OCI-LY7 (cell line): ENCODE measurements around the gene MRPL57. TPM values are rescaled to one million over a fixed set of nuclear protein-coding genes. Genes with fewer than 3 reads are reported as not detected.
"Not testable (repeated sequence)": the region's sequence is repeated elsewhere in the genome, so short reads cannot be mapped to it uniquely, and the experiment has no call there.

Experiments
- BruUV-seq: library from RNA; stranded (reverse); fragments of 400-500 nt; replicated peaks from 2 replicates; lab custom pipeline; 2021; lab: Mats Ljungman, UMichigan
- CTCF ChIA-PET: fragments of 300-600 bp; sonication (Branson Sonifier 250); formaldehyde crosslinking; loops from one replicate; lab custom pipeline; 2022; ENCODE audit warnings: antibody characterized with exemption; ENCODE audit not compliant: unreplicated experiment; lab: Charles Lee
- POLR2A ChIA-PET: fragments of 300-600 bp; sonication (Branson Sonifier 250); formaldehyde crosslinking; loops from one replicate; lab custom pipeline; 2022; ENCODE audit warnings: antibody characterized with exemption; lab: Charles Lee
- DNase-seq: peaks from one replicate; pipeline ENCODE4 v3.0.0-alpha.2; 2015; ENCODE audit warnings: low spot score
- H2AFZ ChIP-seq: fragments of 200-600 bp; sonication (generic), shearing (Covaris generic); 2 replicates; pipeline ENCODE4 v1.6.1; 2014; ENCODE audit warnings: mild to moderate bottlenecking, antibody characterized with exemption, low read length, moderate library complexity
- H3K27ac ChIP-seq: fragments of 200-600 bp; sonication (generic); 2 replicates; pipeline ENCODE4 v1.5.1; 2014; ENCODE audit warnings: mixed run types, low read depth, mild to moderate bottlenecking, moderate library complexity, low read length, inconsistent platforms; ENCODE audit not compliant: poor library complexity, severe bottlenecking
- H3K36me3 ChIP-seq: fragments of 200-600 bp; sonication (generic); 2 replicates; pipeline ENCODE4 v1.6.1; 2014; ENCODE audit warnings: mild to moderate bottlenecking, antibody characterized with exemption, low read length, moderate library complexity, mixed read lengths; ENCODE audit not compliant: insufficient read depth
- H3K4me1 ChIP-seq: fragments of 200-600 bp; sonication (generic); 2 replicates; pipeline ENCODE4 v1.5.1; 2014; ENCODE audit warnings: mild to moderate bottlenecking, low read length; ENCODE audit not compliant: insufficient read depth, poor library complexity, severe bottlenecking
- H3K4me2 ChIP-seq: fragments of 200-600 bp; sonication (generic); 2 replicates; pipeline ENCODE4 v1.6.1; 2014; ENCODE audit warnings: mild to moderate bottlenecking, low read length
- H3K4me3 ChIP-seq: fragments of 200-600 bp; sonication (generic); 2 replicates; pipeline ENCODE4 v1.5.1; 2014; ENCODE audit warnings: mild to moderate bottlenecking, low read depth, low read length; ENCODE audit not compliant: poor library complexity, severe bottlenecking
- H3K79me2 ChIP-seq: fragments of 200-600 bp; sonication (generic); 2 replicates; pipeline ENCODE4 v1.6.1; 2016; ENCODE audit warnings: low read depth, mild to moderate bottlenecking, low read length, moderate library complexity, mixed read lengths; ENCODE audit not compliant: insufficient read depth
- H3K9me2 ChIP-seq: fragments of 200-600 bp; sonication (generic); 2 replicates; pipeline ENCODE4 v1.6.1; 2016; ENCODE audit warnings: mild to moderate bottlenecking, low read length, mixed read lengths; ENCODE audit not compliant: insufficient read depth
- H3K9me3 ChIP-seq: fragments of 200-600 bp; sonication (generic); 2 replicates; pipeline ENCODE4 v1.6.1; 2014; ENCODE audit warnings: mild to moderate bottlenecking, mixed run types, low read length, mixed read lengths
- H4K20me1 ChIP-seq: fragments of 200-600 bp; sonication (generic); 2 replicates; pipeline ENCODE4 v1.6.1; 2014; ENCODE audit warnings: mild to moderate bottlenecking, antibody characterized with exemption, low read length, moderate library complexity, mixed read lengths; ENCODE audit not compliant: insufficient read depth
- CTCF ChIP-seq: fragments of 200-600 bp; sonication (generic); conservative IDR thresholded peaks from 2 replicates; pipeline ENCODE4 v1.5.1; 2014; ENCODE audit warnings: mild to moderate bottlenecking, antibody characterized with exemption, low read length, moderate library complexity, mixed read lengths
- EZH2phosphoT487 ChIP-seq: fragments of 200-600 bp; sonication (generic); IDR thresholded peaks from 2 replicates; pipeline ENCODE4 v1.6.1; 2018; ENCODE audit warnings: low read depth, borderline replicate concordance, mild to moderate bottlenecking, mixed run types, antibody characterized with exemption, low read length, moderate library complexity, mixed read lengths
- intact Hi-C: fragments of 100-400 bp; cut with micrococcal nuclease; formaldehyde crosslinking; loops from one replicate; pipeline ENCODE4 v1.10.0; 2022; ENCODE audit not compliant: unreplicated experiment
- total RNA-seq, 2 experiments: library from RNA; depleted of rRNA in 1 of 2; stranded (reverse); fragments of >200 nt in 1 of 2; shearing (Covaris generic) in 1 of 2; gene quantifications; 2 replicates each; pipeline ENCODE4 v1.2.3, GENCODE V29; 2014 to 2022

Gene MRPL57
- total RNA-seq, 2 experiments from 2014 or later = 26.3 to 52.9 TPM

- POLR2A ChIA-PET = no interaction called here
- BruUV-seq = no TSS peak
- CTCF ChIA-PET = no interaction called here
Measured at GRCh38 chr13:21208652-21209154, 32.2 kb downstream of the MRPL57 start.

GRCh38 chr13:21212138-21212775 is 35.8 kb downstream of the MRPL57 start:
- Histone ChIP-seq H3K4me2 (no peak overlapping the region), H2AFZ (no peak overlapping the region), H3K79me2 (no peaks in the 10 kb centered on the region), H3K9me3 (no peaks in the 10 kb centered on the region), H3K9me2 (no peaks in the 10 kb centered on the region), H3K4me1 (no peaks in the 10 kb centered on the region), H3K27ac (no peak overlapping the region), H3K4me3 (no peak overlapping the region), H4K20me1 (no peaks in the 10 kb centered on the region), H3K36me3 (no peaks in the 10 kb centered on the region)
- POLR2A ChIA-PET = no interaction called here
- CTCF ChIA-PET = no interaction called here
- intact Hi-C loops = no loop called here
- BruUV-seq = no TSS peak
- DNase-seq = no peak
- TF ChIP-seq EZH2phosphoT487 (no peak), CTCF (no peak)

More at GRCh38 chr13:21208652-21209154, 32.2 kb downstream of the MRPL57 start:
- Histone ChIP-seq H4K20me1 (no peaks in the 10 kb centered on the region), H3K4me1 (no peaks in the 10 kb centered on the region), H2AFZ (no peak overlapping the region), H3K27ac (no peak overlapping the region), H3K79me2 (no peaks in the 10 kb centered on the region), H3K9me2 (no peaks in the 10 kb centered on the region), H3K36me3 (no peaks in the 10 kb centered on the region), H3K4me2 (no peak overlapping the region), H3K4me3 (no peak overlapping the region), H3K9me3 (no peaks in the 10 kb centered on the region)
- intact Hi-C loops = no loop called here
- no peak for DNase-seq
- TF ChIP-seq EZH2phosphoT487 (no peak), CTCF (no peak)

- H3K36me3 ChIP-seq, H3K9me2 ChIP-seq, H3K4me2 ChIP-seq, H3K79me2 ChIP-seq, DNase-seq, CTCF ChIA-PET, H3K27ac ChIP-seq, intact Hi-C loops, BruUV-seq, H3K4me3 ChIP-seq, H3K9me3 ChIP-seq, H3K4me1 ChIP-seq, H4K20me1 ChIP-seq, H2AFZ ChIP-seq: not testable (repeated sequence)
- POLR2A ChIA-PET = interaction anchor here (0.6 kb wide), 1 partner anchor 659 kb away, joined by 3 read pairs; no protein-coding TSS in a partner anchor
Measured at GRCh38 chr13:21215419-21215818, 39.0 kb downstream of the MRPL57 start.
